Endometrial microvascular endothelial cells (primary cell): Measurements from ENCODE around the gene CD58. TPM values are rescaled to one million over a fixed set of nuclear protein-coding genes. Genes with fewer than 3 reads are reported as not detected.
"Not testable (repeated sequence)": the region's sequence is repeated elsewhere in the genome, so short reads cannot be mapped to it uniquely, and the experiment has no call there.

Source experiments
- in situ Hi-C: cut with HindIII; loops from 2 replicates; pipeline ENCODE4 v1.10.0; 2017; ENCODE audit warnings: low sequenced_read_pairs, low pct_unique_long_range_greater_than_20kb; ENCODE audit errors: inconsistent ontology term
- total RNA-seq: library from RNA; depleted of rRNA; stranded (reverse); fragments of >200 nt; gene quantifications from one replicate; pipeline ENCODE4 v1.2.3, GENCODE V29; 2015; ENCODE audit errors: inconsistent ontology term

CD58 gene
- total RNA-seq, 1 donor from 2014 or later: 13.9 TPM

GRCh38 chr1:116595065-116595840 is 24.4 kb upstream of the CD58 start:
- in situ Hi-C loops: not testable (repeated sequence)

- in situ Hi-C loops: not testable (repeated sequence)
These were observed 23.2 kb upstream of the CD58 start for GRCh38 chr1:116593977-116594376.

- in situ Hi-C loops: not testable (repeated sequence)
These were observed 22.6 kb upstream of the CD58 start for GRCh38 chr1:116593401-116593800.

- in situ Hi-C loops: not testable (repeated sequence)
These were observed 21.3 kb upstream of the CD58 start for GRCh38 chr1:116591951-116592605.

- in situ Hi-C loops: not testable (repeated sequence)
These were observed 20.5 kb upstream of the CD58 start for GRCh38 chr1:116591006-116591950.

- in situ Hi-C loops: not testable (repeated sequence)
These were observed 19.7 kb upstream of the CD58 start for GRCh38 chr1:116590359-116591005.

GRCh38 chr1:116589101-116589735 is 18.4 kb upstream of the CD58 start:
- in situ Hi-C loops: not testable (repeated sequence)

- in situ Hi-C loops: no loop called here
These were observed 16.8 kb upstream of the CD58 start for GRCh38 chr1:116587501-116588227.

GRCh38 chr1:116586741-116587143 is 15.9 kb upstream of the CD58 start:
- in situ Hi-C loops: no loop called here

- in situ Hi-C loops: no loop called here
These were observed 15.1 kb upstream of the CD58 start for GRCh38 chr1:116585886-116586285.

GRCh38 chr1:116581323-116581885 is 10.6 kb upstream of the CD58 start:
- in situ Hi-C loops: no loop called here

- in situ Hi-C loops: no loop called here
These were observed 9.9 kb upstream of the CD58 start for GRCh38 chr1:116580446-116581322.

GRCh38 chr1:116579259-116579875 is 8.5 kb upstream of the CD58 start:
- in situ Hi-C loops: no loop called here

GRCh38 chr1:116578581-116578980 is 7.8 kb upstream of the CD58 start:
- in situ Hi-C loops: no loop called here

- in situ Hi-C loops: no loop called here
These were observed 7.0 kb upstream of the CD58 start for GRCh38 chr1:116577759-116578314.
